ENCODE results near the gene NDE1. TPM values are rescaled to one million over a fixed set of nuclear protein-coding genes. Genes with fewer than 3 reads are reported as not detected.

Gene NDE1
- total and polyA plus RNA-seq, 9 of the 15 experiments (the other 6 are each of a cell fraction or from before 2014, with no cell fraction given), result 3.1 to 59.9 (median 30.0) TPM

DNA sequence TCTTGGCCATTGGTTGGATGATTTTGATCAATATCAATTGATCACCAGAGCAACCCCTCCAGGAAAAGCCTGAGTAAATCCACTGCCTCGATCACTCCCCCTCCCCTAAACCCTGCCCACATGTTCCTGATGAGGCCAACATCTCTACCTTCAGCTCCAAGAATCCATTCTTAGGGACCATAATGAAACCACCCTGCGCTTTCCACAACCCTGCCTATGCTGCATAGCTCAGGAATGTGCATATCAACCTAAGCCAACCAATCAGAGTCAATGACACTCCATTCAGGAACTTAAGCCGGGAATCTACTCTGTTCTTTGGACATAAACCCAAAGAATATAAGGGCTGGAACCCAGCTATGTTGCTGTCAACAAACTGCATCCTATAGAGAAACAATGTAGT, 120.5 kb downstream of the NDE1 start:
- Histone ChIP-seq H4K20me1 (replicated peaks; ENCODE audit: control insufficient read depth, insufficient read depth, low read length) (no peaks in the 10 kb centered on the region), H2AFZ (ENCODE audit: low read depth, low read length) (no peak overlapping the region), H3K4me2 (ENCODE audit: insufficient read depth, low read length) (no peak overlapping the region), H3K4me1 (replicated peaks in 1 of 2; ENCODE audit: control insufficient read depth in 2 of 2, insufficient read depth in 2 of 2, low read length in 2 of 2) (no peaks in the 10 kb centered on the region; a peak in 1 of 5 replicates), H3K36me3 (ENCODE audit: control insufficient read depth, insufficient read depth, low read length) (no peaks in the 10 kb centered on the region), H3K27ac (ENCODE audit: extremely low read depth, low read depth, low read length) (no peak overlapping the region), H3K27me3 (ENCODE audit: control insufficient read depth in 2 of 2, insufficient read depth in 2 of 2, low read length in 2 of 2) (peaks cover 10 to 36% of the 10 kb centered on the region in 2 experiments), H3K9me3 (replicated peaks; ENCODE audit: control insufficient read depth, insufficient read depth, low read depth, low read length) (no peaks in the 10 kb centered on the region), H3K79me2 (ENCODE audit: control insufficient read depth, insufficient read depth, low read length) (no peaks in the 10 kb centered on the region), H3K4me3 (no peak overlapping the region), H3K9ac (ENCODE audit: insufficient read depth in 1 of 2, low read depth in 2 of 2, low read length in 2 of 2) (no peak overlapping the region), H3K9me1 (ENCODE audit: control insufficient read depth, insufficient read depth, low read length) (no peaks in the 10 kb centered on the region)
- DNase-seq (ENCODE audit: extremely low read depth in 1 of 4, low spot score in 3 of 4) (no peak), ATAC-seq (no peak), FAIRE-seq (no peak)
- ChIA-PET POLR2A (interaction anchor here (0.6 to 1.5 kb wide), 4 partner anchors 9 to 17 kb away, joined by 3 to 5 read pairs (median 3); no protein-coding TSS in a partner anchor), CTCF (ENCODE audit: low intra/inter-chr PET ratio) (no interaction called here)
- WGBS (ENCODE audit: insufficient coverage, low coverage, missing lambda C conversion rate), result 0% methylated on average over 3 of the region's 3 CpGs
- in situ Hi-C loops (cut with MboI) (no loop called here), intact Hi-C loops (cut with micrococcal nuclease) (no loop called here)
- BruUV-seq (replicated peaks), result no TSS peak
- TF ChIP-seq NFYB (IDR thresholded peaks at IDR 0.05; ENCODE audit: extremely low read depth, insufficient read length) (no peak), ZNF239 (CRISPR knock-in tag; IDR thresholded peaks at IDR 0.05) (no peak), NFIX (CRISPR knock-in tag; IDR thresholded peaks at IDR 0.05; ENCODE audit: low read depth) (no peak), HLTF (IDR thresholded peaks at IDR 0.05) (no peak), YBX1 (IDR thresholded peaks at IDR 0.05) (no peak), NRF1 (conservative IDR thresholded peaks at IDR 0.05 in 1 of 2, IDR thresholded peaks at IDR 0.05 in 1 of 2) (no peak)
- TF ChIP-seq, protein P1, sequence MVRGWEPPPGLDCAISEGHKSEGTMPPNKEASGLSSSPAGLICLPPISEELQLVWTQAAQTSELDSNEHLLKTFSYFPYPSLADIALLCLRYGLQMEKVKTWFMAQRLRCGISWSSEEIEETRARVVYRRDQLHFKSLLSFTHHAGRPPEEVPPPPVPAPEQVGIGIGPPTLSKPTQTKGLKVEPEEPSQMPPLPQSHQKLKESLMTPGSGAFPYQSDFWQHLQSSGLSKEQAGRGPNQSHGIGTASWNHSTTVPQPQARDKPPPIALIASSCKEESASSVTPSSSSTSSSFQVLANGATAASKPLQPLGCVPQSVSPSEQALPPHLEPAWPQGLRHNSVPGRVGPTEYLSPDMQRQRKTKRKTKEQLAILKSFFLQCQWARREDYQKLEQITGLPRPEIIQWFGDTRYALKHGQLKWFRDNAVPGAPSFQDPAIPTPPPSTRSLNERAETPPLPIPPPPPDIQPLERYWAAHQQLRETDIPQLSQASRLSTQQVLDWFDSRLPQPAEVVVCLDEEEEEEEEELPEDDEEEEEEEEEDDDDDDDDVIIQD (CRISPR knock-in tag; IDR thresholded peaks at IDR 0.05), result no peak
- TF ChIP-seq, protein P2, sequence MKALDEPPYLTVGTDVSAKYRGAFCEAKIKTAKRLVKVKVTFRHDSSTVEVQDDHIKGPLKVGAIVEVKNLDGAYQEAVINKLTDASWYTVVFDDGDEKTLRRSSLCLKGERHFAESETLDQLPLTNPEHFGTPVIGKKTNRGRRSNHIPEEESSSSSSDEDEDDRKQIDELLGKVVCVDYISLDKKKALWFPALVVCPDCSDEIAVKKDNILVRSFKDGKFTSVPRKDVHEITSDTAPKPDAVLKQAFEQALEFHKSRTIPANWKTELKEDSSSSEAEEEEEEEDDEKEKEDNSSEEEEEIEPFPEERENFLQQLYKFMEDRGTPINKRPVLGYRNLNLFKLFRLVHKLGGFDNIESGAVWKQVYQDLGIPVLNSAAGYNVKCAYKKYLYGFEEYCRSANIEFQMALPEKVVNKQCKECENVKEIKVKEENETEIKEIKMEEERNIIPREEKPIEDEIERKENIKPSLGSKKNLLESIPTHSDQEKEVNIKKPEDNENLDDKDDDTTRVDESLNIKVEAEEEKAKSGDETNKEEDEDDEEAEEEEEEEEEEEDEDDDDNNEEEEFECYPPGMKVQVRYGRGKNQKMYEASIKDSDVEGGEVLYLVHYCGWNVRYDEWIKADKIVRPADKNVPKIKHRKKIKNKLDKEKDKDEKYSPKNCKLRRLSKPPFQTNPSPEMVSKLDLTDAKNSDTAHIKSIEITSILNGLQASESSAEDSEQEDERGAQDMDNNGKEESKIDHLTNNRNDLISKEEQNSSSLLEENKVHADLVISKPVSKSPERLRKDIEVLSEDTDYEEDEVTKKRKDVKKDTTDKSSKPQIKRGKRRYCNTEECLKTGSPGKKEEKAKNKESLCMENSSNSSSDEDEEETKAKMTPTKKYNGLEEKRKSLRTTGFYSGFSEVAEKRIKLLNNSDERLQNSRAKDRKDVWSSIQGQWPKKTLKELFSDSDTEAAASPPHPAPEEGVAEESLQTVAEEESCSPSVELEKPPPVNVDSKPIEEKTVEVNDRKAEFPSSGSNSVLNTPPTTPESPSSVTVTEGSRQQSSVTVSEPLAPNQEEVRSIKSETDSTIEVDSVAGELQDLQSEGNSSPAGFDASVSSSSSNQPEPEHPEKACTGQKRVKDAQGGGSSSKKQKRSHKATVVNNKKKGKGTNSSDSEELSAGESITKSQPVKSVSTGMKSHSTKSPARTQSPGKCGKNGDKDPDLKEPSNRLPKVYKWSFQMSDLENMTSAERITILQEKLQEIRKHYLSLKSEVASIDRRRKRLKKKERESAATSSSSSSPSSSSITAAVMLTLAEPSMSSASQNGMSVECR (CRISPR knock-in tag; IDR thresholded peaks at IDR 0.05), result no peak
